LNCaP clone FGC (cell line): Measurements from ENCODE around the gene SNRPE.

ENCODE experiments used
- DNase-seq: peaks from one replicate; pipeline ENCODE4 v3.0.0-alpha.2; 2011; ENCODE audit warnings: low read depth
- H3K4me3 ChIP-seq: 2 replicates; pipeline ENCODE4 v1.5.1; 2011; ENCODE audit warnings: mild to moderate bottlenecking, low read depth, low read length, control low read depth
- TF ChIP-seq, protein P1 (sequence below): IDR thresholded peaks from 2 replicates; pipeline ENCODE4 v1.5.1; 2012; ENCODE audit warnings: mild to moderate bottlenecking; ENCODE audit not compliant: control insufficient read depth, insufficient read depth; ENCODE audit errors: extremely low read depth

The SNRPE gene

DNA sequence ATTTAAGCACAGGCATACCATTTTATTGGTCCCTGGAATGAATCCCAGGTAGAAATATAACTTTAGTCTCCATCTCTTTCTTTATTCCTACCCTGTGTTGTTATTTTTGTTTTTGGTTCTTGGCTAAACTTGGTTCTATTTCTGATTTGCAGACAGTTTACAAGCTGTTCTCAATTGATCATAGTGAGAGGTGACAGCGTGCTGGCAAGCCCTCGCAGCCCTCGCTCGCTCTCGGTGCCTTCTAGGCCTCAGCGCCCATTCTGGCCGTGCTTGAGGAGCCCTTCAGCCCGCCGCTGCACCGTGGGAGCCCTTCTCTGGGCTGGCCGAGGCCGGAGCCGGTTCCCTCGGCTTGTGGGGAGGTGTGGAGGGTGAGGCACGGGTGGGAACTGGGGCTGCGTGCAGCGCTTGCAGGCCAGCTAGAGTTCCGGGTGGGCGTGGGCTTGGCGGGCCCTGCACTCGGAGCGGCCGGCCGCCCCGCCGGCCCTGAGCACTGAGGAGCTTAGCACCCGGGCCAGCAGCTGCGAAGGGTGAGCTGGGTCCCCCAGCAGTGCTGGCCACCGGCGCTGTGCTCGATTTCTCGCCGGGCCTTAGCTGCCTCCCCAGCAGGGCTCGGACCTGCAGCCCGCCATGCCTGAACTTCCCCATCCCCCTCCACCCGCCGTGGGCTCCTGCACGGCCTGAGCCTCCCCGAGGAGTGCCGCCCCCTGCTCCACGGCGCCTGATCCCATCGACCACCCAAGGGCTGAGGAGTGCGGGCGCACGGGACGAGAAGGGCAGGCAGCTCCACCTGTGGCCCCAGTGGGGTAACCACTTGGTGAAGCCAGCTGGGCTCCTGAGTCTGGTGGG is 38.7 kb downstream of the SNRPE start:
- no peak for DNase-seq
- H3K4me3 ChIP-seq: no peak overlapping the region
- TF ChIP-seq, protein P1, sequence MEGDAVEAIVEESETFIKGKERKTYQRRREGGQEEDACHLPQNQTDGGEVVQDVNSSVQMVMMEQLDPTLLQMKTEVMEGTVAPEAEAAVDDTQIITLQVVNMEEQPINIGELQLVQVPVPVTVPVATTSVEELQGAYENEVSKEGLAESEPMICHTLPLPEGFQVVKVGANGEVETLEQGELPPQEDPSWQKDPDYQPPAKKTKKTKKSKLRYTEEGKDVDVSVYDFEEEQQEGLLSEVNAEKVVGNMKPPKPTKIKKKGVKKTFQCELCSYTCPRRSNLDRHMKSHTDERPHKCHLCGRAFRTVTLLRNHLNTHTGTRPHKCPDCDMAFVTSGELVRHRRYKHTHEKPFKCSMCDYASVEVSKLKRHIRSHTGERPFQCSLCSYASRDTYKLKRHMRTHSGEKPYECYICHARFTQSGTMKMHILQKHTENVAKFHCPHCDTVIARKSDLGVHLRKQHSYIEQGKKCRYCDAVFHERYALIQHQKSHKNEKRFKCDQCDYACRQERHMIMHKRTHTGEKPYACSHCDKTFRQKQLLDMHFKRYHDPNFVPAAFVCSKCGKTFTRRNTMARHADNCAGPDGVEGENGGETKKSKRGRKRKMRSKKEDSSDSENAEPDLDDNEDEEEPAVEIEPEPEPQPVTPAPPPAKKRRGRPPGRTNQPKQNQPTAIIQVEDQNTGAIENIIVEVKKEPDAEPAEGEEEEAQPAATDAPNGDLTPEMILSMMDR: no peak

DNA sequence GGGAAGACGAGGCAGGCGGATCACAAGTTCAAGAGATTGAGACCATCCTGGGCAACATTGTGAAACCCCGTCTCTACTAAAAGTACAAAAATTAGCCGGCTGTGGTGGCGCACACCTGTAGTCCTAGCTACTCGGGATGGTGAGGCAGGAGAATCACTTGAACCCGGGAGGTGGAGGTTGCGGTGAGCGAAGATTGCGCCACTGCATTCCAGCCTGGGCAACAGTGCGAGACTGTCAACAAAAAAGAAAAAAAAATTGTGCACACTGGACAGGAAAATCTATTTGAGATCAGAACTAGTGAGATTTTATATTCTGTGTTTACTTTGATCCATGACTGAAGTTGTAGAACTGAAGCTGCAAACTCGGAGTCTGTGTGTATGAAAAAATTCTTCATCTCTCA is 40.2 kb downstream of the SNRPE start:
- no peak overlapping the region for H3K4me3 ChIP-seq
- DNase-seq: no peak
- TF ChIP-seq, protein P1: no peak

DNA sequence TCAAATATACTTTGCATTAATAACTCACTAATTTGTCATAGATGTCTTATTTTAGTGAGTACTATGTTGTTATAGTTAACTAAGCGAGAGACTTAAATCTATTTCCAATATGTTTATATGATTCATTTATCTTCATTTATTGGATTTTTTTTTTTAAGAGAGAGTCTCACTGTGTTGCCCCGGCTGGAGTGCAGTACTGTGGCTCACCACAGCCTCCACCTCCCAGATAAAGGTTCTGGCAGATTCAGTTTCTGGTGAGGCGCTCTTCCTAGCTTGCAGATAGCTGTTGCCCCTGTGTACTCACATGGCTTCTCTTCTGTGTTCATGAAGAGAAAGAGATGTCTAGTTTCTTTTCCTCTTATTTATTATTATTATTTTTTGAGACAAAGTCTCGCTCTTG is 43.9 kb downstream of the SNRPE start:
- DNase-seq: no peak
- no peak overlapping the region for H3K4me3 ChIP-seq
- TF ChIP-seq, protein P1: no peak

DNA sequence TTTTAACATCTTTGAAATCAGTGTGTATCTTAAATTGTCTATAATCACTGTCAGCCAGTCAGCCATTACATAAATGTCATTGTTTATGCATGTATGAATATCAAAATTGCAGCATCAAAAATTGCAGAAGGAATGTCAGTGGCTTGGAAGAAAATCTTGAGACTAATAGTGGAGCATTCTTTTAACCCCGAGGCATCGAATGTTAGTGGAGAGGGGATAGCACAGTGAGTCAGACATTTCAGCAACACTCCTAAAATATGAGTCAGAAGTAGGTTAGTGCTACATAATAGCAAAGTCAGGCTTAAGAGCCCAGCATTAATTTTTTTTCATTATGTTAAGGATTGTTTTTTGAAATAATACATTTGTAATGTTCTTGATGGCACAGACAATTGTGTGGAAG is 45.5 kb downstream of the SNRPE start:
- no peak for DNase-seq
- no peak overlapping the region for H3K4me3 ChIP-seq

DNA sequence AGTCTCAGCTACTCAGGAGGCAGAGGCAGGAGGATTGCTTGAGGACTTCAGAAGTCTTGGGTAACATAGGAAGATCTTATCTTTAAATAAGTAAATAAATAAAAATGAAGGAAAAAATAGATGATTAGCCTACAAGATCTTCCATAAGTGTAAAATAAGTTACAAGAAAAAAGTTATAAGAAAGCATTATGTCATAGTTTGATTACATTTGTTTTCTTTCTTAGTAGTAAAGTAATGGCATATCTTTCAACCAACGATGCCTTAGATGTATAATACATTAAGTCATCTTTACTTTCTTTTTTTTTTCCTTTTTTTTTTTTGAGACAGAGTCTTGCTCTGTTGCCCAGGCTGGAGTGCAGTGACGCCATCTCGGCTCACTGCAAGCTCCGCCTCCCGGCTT is 46.5 kb downstream of the SNRPE start:
- TF ChIP-seq, protein P1: no peak
- DNase-seq: no peak
- H3K4me3 ChIP-seq: no peak overlapping the region

More for the DNA sequence above, 45.5 kb downstream of the SNRPE start:
- TF ChIP-seq, protein P1: no peak

DNA sequence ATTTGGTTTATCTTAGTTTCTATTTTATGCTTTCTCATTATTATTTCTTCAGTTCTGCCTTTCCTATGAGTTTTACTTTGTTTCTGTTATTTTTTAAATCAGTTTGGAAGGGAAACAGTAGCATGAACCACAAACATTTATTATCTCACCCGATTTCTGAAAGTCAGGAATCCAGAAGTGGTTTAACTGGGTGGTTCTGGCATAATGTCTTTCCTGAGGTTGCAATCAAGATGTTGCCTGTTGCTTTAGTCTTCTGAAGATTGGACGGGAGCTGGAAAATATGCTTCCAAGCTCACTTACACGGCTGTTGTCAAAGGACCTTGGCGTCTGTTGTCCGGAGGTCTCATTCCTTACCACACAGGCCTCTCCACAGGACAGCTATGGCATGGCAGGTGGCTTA is 50.4 kb downstream of the SNRPE start:
- DNase-seq: no peak
- TF ChIP-seq, protein P1: no peak
- H3K4me3 ChIP-seq: no peak overlapping the region

DNA sequence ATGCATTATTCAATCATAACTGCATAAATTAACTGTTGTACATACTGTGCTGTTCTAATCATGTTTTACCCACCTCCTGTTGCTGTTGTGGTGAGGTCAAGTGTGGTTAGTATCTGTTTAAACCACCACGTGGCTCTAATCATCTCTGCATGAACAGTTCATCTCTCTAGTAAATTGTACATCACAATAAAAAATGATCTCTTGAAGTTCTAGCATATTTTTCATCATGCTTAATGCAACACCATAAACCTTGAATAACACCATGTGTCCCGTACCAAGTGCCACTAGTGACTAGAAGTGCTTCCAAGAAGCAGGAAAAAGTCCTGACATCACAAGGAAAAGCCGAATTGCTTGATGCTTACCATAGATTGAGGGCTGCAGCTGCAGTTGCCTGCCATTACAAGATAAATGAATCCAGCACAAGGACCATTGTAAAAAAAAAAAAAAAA is 51.7 kb downstream of the SNRPE start:
- no peak for DNase-seq
- H3K4me3 ChIP-seq: no peak overlapping the region
- TF ChIP-seq, protein P1: no peak
